Breast epithelium (tissue), 4 donors: ENCODE measurements around the gene CCDC169. TPM values are rescaled to one million over a fixed set of nuclear protein-coding genes. Genes with fewer than 3 reads are reported as not detected.
"Not testable (repeated sequence)": the region's sequence is repeated elsewhere in the genome, so short reads cannot be mapped to it uniquely, and the experiment has no call there.

Experiments
- DNase-seq, 2 donors: peaks; one replicate each; pipeline ENCODE4 v3.0.0-alpha.2; 2019; ENCODE audit warnings: low spot score in 2 of 2
- H3K27ac ChIP-seq, 2 donors: fragments of 200-600 bp; sonication (generic) in 1 of 2; one replicate each; pipeline ENCODE4 v1.5.1; 2016 to 2019; ENCODE audit warnings: mild to moderate bottlenecking in 1 of 2
- H3K27me3 ChIP-seq, 2 donors: fragments of 200-600 bp; sonication (generic) in 1 of 2; one replicate each; pipeline versions ENCODE4 v1.5.1 to v1.6.0; 2017 to 2019; ENCODE audit warnings: control low read depth in 1 of 2, mild to moderate bottlenecking in 1 of 2
- H3K36me3 ChIP-seq: fragments of 200-600 bp; one replicate; pipeline ENCODE4 v1.5.1; 2019
- H3K4me1 ChIP-seq, 2 donors: fragments of 200-600 bp; sonication (generic); one replicate each; pipeline ENCODE4 v1.5.1; 2016 to 2019; ENCODE audit warnings: control low read depth in 1 of 2
- H3K4me3 ChIP-seq, 3 donors: fragments of 200-600 bp; sonication (generic); 1 replicate in 2 of 3; 2 replicates in 1 of 3; pipeline ENCODE4 v1.5.1; 2016 to 2019; ENCODE audit warnings: mild to moderate bottlenecking in 3 of 3, moderate library complexity in 2 of 3
- H3K9me3 ChIP-seq, 2 donors: fragments of 200-600 bp; sonication (generic) in 1 of 2; one replicate each; pipeline ENCODE4 v1.5.1; 2016 to 2019; ENCODE audit warnings: control low read depth in 1 of 2
- POLR2A ChIP-seq: fragments of 450-650 bp; IDR thresholded peaks from one replicate; pipeline ENCODE4 v1.6.1; 2016; ENCODE audit warnings: antibody characterized with exemption, mild to moderate bottlenecking, moderate library complexity
- POLR2AphosphoS5 ChIP-seq, 3 donors: sonication (generic); formaldehyde crosslinking; IDR thresholded peaks; one replicate each; pipeline ENCODE4 v1.6.1; 2017; ENCODE audit warnings: antibody characterized with exemption in 3 of 3
- intact Hi-C: fragments of 100-400 bp; cut with DNase I; formaldehyde crosslinking; loops from one replicate; pipeline ENCODE4 v1.15.1; 2023; ENCODE audit warnings: low total_unique reads
- total RNA-seq, 3 donors: library from RNA; depleted of rRNA; stranded (reverse); fragments of >200 nt; gene quantifications; one replicate each; pipeline ENCODE4 v1.1.0, GENCODE V29; 2016
- TF ChIP-seq, protein P1 (sequence below), 3 donors: fragments of 450-650 bp; IDR thresholded peaks; one replicate each; pipeline ENCODE4 v1.5.1; 2016 to 2017; ENCODE audit warnings: antibody characterized with exemption in 3 of 3, mild to moderate bottlenecking in 3 of 3, moderate library complexity in 3 of 3

Gene CCDC169
- total RNA-seq, 3 donors from 2014 or later, result 0.73 to 2.9 (median 1.1) TPM

DNA sequence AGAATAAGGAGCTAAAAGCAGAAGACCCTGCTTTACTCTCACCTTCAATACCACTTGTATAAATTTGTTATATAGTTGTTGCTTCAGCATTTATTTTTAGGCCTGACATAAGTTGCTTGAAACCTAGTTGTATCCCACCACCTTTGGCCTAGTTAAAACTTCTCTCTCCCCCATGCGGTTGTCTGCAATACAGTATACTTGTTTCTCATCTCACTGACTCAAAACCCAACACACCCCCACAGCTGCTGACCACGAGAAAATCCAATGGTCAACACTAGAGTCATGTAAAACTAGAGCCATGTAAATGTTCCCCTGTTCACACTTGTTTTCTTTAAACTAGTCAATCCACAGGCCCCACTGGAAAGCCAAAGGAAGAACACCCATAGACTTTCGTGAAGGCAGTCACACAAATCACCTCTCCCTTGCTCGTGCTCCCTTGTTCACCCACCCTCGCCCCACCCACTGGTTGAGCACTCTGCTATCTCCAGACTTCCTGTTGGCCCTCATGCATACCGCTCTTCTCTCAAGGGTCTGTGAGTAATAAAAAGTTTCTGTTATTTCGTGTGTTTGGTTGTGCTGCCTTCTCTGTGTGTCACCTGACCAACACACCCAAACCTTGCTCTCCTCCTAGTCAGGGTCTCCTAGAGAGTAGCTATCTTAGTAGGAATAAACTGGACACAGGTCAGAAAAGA is 12.9 kb upstream of the CCDC169 start:
- Histone ChIP-seq H3K27me3 (no peaks in the 10 kb centered on the region), H3K27ac (no peak overlapping the region), H3K36me3 (peaks cover 6% of the 10 kb centered on the region), H3K4me1 (no peaks in the 10 kb centered on the region), H3K9me3 (no peaks in the 10 kb centered on the region), H3K4me3 (no peak overlapping the region)
- intact Hi-C loops, result no loop called here
- TF ChIP-seq POLR2A (no peak), POLR2AphosphoS5 (IDR thresholded peaks at IDR 0.05) (no peak)
- TF ChIP-seq, protein P1, sequence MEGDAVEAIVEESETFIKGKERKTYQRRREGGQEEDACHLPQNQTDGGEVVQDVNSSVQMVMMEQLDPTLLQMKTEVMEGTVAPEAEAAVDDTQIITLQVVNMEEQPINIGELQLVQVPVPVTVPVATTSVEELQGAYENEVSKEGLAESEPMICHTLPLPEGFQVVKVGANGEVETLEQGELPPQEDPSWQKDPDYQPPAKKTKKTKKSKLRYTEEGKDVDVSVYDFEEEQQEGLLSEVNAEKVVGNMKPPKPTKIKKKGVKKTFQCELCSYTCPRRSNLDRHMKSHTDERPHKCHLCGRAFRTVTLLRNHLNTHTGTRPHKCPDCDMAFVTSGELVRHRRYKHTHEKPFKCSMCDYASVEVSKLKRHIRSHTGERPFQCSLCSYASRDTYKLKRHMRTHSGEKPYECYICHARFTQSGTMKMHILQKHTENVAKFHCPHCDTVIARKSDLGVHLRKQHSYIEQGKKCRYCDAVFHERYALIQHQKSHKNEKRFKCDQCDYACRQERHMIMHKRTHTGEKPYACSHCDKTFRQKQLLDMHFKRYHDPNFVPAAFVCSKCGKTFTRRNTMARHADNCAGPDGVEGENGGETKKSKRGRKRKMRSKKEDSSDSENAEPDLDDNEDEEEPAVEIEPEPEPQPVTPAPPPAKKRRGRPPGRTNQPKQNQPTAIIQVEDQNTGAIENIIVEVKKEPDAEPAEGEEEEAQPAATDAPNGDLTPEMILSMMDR (IDR thresholded peaks at IDR 0.05), result no peak
- DNase-seq, result no peak

DNA sequence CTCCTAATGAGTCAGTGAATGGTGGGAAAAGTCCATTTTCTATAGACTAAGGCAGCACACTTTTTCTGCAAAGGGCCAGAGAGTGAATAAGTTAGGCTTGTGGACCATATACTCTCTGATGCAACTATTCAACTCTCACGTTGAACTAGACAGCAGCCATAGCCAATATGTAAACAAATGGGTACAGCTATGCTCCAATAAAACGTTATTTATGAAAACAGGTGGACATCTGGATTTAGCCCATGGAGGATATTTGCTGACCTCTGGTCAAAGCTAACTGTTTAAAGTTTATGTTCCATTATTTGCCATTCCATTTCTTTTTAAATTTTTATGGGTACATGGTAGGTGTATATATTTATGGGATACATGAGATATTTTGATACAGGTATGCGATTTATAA is 4.7 kb upstream of the CCDC169 start:
- intact Hi-C loops, result no loop called here
- H3K27me3 ChIP-seq, result no peaks in the 10 kb centered on the region
- TF ChIP-seq, protein P1 (IDR thresholded peaks at IDR 0.05), result no peak
- TF ChIP-seq POLR2A, result no peak
- no peak for TF ChIP-seq POLR2AphosphoS5 (IDR thresholded peaks at IDR 0.05)
- DNase-seq, result no peak
- no peak overlapping the region for H3K27ac ChIP-seq
- H3K9me3 ChIP-seq, result no peaks in the 10 kb centered on the region
- H3K4me1 ChIP-seq, result no peaks in the 10 kb centered on the region
- no peak overlapping the region for H3K4me3 ChIP-seq
- peaks cover 3% of the 10 kb centered on the region for H3K36me3 ChIP-seq

DNA sequence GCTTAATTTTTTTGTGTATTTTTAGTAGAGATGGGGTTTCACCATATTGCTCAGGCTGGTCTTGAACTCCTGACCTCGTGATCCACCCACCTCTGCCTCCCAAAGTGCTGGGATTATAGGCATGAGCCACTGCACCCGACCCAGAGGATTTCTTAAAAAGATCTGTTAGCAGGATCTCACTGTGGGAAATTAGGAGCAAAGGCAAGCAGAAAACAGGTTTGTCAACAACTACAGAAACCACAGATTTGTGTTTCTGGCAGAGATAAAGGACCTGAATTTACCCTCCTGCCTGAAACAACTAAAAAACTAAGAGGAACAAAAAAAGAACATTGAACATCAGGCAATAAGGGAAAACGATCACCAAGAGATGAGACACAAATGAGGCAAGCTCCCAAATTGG is 1.9 kb upstream of the CCDC169 start:
- H3K4me1 ChIP-seq, H3K36me3 ChIP-seq, intact Hi-C loops, H3K4me3 ChIP-seq, H3K27me3 ChIP-seq, DNase-seq, H3K9me3 ChIP-seq: not testable (repeated sequence)
- peak overlapping the region; percentile 33 to 34 for H3K27ac ChIP-seq

DNA sequence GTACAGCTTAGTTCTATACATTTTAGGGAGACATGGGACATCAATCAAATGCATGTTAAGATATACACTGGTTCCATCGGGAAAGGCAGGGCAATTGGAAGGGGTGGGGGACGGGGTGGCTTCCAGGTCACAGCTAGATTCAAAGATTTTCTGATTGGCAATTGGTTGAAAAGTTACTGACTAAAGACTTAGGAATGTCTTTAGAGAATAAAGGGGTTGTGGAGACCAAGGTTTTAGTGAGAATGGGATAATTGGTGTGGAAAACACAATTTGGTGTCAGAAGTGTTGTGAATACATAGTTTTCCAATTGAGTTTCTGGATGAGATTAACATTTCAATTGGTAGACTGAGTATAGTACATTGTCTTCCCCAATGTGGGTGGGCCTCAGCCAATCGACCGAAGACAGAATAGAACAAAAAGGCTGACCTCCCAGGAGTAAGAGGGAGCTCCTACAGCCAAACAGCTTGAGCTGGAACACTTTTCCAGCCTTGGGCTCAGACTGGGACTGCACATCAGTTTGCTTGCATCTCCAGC is 988 bp upstream of the CCDC169 start:
- H3K4me3 ChIP-seq, result peak overlapping the region in 1 of 3 donors; percentile 74
- no peak overlapping the region for H3K27ac ChIP-seq
- DNase-seq, result no peak
- TF ChIP-seq POLR2A (no peak), POLR2AphosphoS5 (IDR thresholded peaks at IDR 0.05) (no peak)
- TF ChIP-seq, protein P1 (IDR thresholded peaks at IDR 0.05), result no peak
- H3K27me3 ChIP-seq, result no peaks in the 10 kb centered on the region
- H3K36me3 ChIP-seq, result peaks cover 3% of the 10 kb centered on the region
- intact Hi-C loops, result no loop called here
- H3K9me3 ChIP-seq, result no peaks in the 10 kb centered on the region
- no peaks in the 10 kb centered on the region for H3K4me1 ChIP-seq

DNA sequence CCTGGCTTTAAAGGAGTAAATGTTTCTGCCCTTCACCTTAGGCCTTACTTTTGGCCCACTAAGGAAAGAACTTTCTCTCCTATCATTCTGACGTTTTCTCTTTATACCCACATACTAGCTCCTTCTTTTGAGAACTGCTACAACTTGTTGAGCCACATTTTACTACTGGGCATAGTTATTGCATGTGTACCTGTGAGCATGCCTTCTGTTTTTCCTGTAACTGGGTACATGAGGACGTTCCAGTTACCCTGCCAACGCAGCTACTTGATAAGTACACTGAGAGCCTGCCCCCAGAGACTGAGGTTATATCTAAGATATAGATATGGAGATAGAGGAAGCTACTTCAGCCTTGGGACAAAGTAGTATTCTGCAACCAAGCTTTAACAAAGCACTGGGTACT is 3.5 kb downstream of the CCDC169 start:
- TF ChIP-seq POLR2AphosphoS5 (IDR thresholded peaks at IDR 0.05), result no peak
- TF ChIP-seq, protein P1 (IDR thresholded peaks at IDR 0.05), result no peak
- TF ChIP-seq POLR2A, result no peak
- intact Hi-C loops, result loop anchor here (2.0 kb wide), 1 partner anchor 61 kb away; no protein-coding TSS in a partner anchor
- no peak for DNase-seq
- no peaks in the 10 kb centered on the region for H3K27me3 ChIP-seq
- H3K9me3 ChIP-seq, result peaks cover 0 to under 1% of the 10 kb centered on the region in 2 donors
- no peak overlapping the region for H3K4me3 ChIP-seq
- H3K27ac ChIP-seq, result no peak overlapping the region
- H3K36me3 ChIP-seq, result no peaks in the 10 kb centered on the region
- H3K4me1 ChIP-seq, result no peaks in the 10 kb centered on the region
